Mesendoderm (in vitro differentiated cells): ENCODE results near the gene SHD.

ENCODE experiments used
- DNase-seq: peaks from one replicate; pipeline ENCODE4 v3.0.0; 2013
- H2AK5ac ChIP-seq: 2 replicates; pipeline ENCODE4 v1.6.1; 2013; ENCODE audit warnings: low read length, inconsistent platforms
- H2BK120ac ChIP-seq: 2 replicates; pipeline ENCODE4 v1.6.1; 2013; ENCODE audit warnings: low read depth, mild to moderate bottlenecking, low read length, moderate library complexity, mixed read lengths
- H2BK15ac ChIP-seq: replicated peaks from 2 replicates; pipeline ENCODE4 v1.6.1; 2013; ENCODE audit warnings: low read depth, mild to moderate bottlenecking, moderate library complexity
- H2BK5ac ChIP-seq: 2 replicates; pipeline ENCODE4 v1.6.1; 2013; ENCODE audit warnings: low read length, inconsistent platforms
- H3K18ac ChIP-seq: 2 replicates; pipeline ENCODE4 v1.6.1; 2013; ENCODE audit warnings: mild to moderate bottlenecking, low read length, mixed read lengths
- H3K23ac ChIP-seq: one replicate; pipeline ENCODE4 v1.6.1; 2013; ENCODE audit warnings: low read length
- H3K27ac ChIP-seq: 2 replicates; pipeline ENCODE4 v1.5.1; 2013; ENCODE audit warnings: low read depth, mild to moderate bottlenecking, inconsistent platforms, low read length, moderate library complexity
- H3K27me3 ChIP-seq: 2 replicates; pipeline ENCODE4 v1.6.1; 2013; ENCODE audit warnings: low read length, control low read depth, mild to moderate bottlenecking, inconsistent platforms; ENCODE audit not compliant: insufficient read depth, poor library complexity
- H3K36me3 ChIP-seq: 2 replicates; pipeline ENCODE4 v1.6.1; 2013; ENCODE audit warnings: low read length, inconsistent platforms; ENCODE audit not compliant: control insufficient read depth, insufficient read depth
- H3K4ac ChIP-seq: one replicate; pipeline ENCODE4 v1.6.1; 2013; ENCODE audit warnings: low read depth, mild to moderate bottlenecking, low read length, moderate library complexity
- H3K4me1 ChIP-seq: 2 replicates; pipeline ENCODE4 v1.6.1; 2013; ENCODE audit warnings: low read depth, low read length, inconsistent platforms; ENCODE audit not compliant: control insufficient read depth
- H3K4me2 ChIP-seq: 2 replicates; pipeline ENCODE4 v1.6.1; 2013; ENCODE audit warnings: low read length
- H3K4me3 ChIP-seq: 2 replicates; pipeline ENCODE4 v1.5.1; 2013; ENCODE audit warnings: mild to moderate bottlenecking, low read length
- H3K56ac ChIP-seq: one replicate; pipeline ENCODE4 v1.6.1; 2013; ENCODE audit warnings: low read length
- H3K79me1 ChIP-seq: 2 replicates; pipeline ENCODE4 v1.6.1; 2013; ENCODE audit warnings: low read length, inconsistent platforms
- H3K79me2 ChIP-seq: 2 replicates; pipeline ENCODE4 v1.6.1; 2013; ENCODE audit warnings: mild to moderate bottlenecking, low read length; ENCODE audit not compliant: control insufficient read depth, insufficient read depth
- H3K9ac ChIP-seq: 2 replicates; pipeline ENCODE4 v1.6.1; 2013; ENCODE audit warnings: low read length, inconsistent platforms
- H4K5ac ChIP-seq: one replicate; pipeline ENCODE4 v1.6.1; 2013; ENCODE audit warnings: low read length
- H4K8ac ChIP-seq: one replicate; pipeline ENCODE4 v1.6.1; 2013; ENCODE audit warnings: low read depth, mild to moderate bottlenecking, control low read depth, low read length, moderate library complexity
- WGBS: extraction: QIAGEN DNeasy Blood & Tissue Kit; methylation state at CpG from one replicate; pipeline ENCODE4 v1.1.7; 2013; ENCODE audit warnings: low lambda C conversion rate, missing lambda C conversion rate; ENCODE audit not compliant: insufficient coverage; ENCODE audit errors: extremely low coverage; 5-methylcytosine and 5-hydroxymethylcytosine counted together

SHD gene

GRCh38 chr19:4258181-4258580 lies 20.9 kb upstream of the SHD start:
- Histone ChIP-seq H3K27me3 (no peaks in the 10 kb centered on the region), H3K79me1 (no peaks in the 10 kb centered on the region), H2BK5ac (no peak overlapping the region), H4K5ac (no peak overlapping the region), H3K18ac (no peak overlapping the region), H2AK5ac (no peak overlapping the region), H2BK15ac (no peak overlapping the region), H3K79me2 (no peaks in the 10 kb centered on the region), H3K23ac (no peak overlapping the region), H3K9ac (no peak overlapping the region), H3K27ac (no peak overlapping the region), H4K8ac (no peak overlapping the region), H3K4me3 (no peak overlapping the region), H2BK120ac (no peak overlapping the region), H3K56ac (no peak overlapping the region), H3K4ac (no peak overlapping the region), H3K4me2 (no peak overlapping the region), H3K36me3 (peaks cover 9% of the 10 kb centered on the region), H3K4me1 (no peaks in the 10 kb centered on the region)
- WGBS, result no CpG with 5 or more reads among the region's 28 CpGs
- DNase-seq, result no peak

GRCh38 chr19:4260613-4261191 lies 18.4 kb upstream of the SHD start:
- Histone ChIP-seq H3K23ac (no peak overlapping the region), H2BK5ac (no peak overlapping the region), H3K4me3 (no peak overlapping the region), H3K4ac (no peak overlapping the region), H3K4me2 (no peak overlapping the region), H2AK5ac (no peak overlapping the region), H3K56ac (no peak overlapping the region), H3K18ac (no peak overlapping the region), H2BK15ac (no peak overlapping the region), H3K27me3 (no peaks in the 10 kb centered on the region), H3K36me3 (peaks cover 6% of the 10 kb centered on the region), H2BK120ac (no peak overlapping the region), H4K8ac (no peak overlapping the region), H3K79me1 (no peaks in the 10 kb centered on the region), H3K27ac (no peak overlapping the region), H4K5ac (no peak overlapping the region), H3K4me1 (no peaks in the 10 kb centered on the region), H3K9ac (no peak overlapping the region), H3K79me2 (no peaks in the 10 kb centered on the region)
- no peak for DNase-seq
- WGBS, result no CpG with 5 or more reads among the region's 11 CpGs

- Histone ChIP-seq H3K79me2 (no peaks in the 10 kb centered on the region), H2AK5ac (no peak overlapping the region), H3K18ac (no peak overlapping the region), H3K9ac (no peak overlapping the region), H2BK15ac (no peak overlapping the region), H3K27me3 (no peaks in the 10 kb centered on the region), H4K8ac (no peak overlapping the region), H3K79me1 (no peaks in the 10 kb centered on the region), H3K4me2 (no peak overlapping the region), H3K36me3 (no peaks in the 10 kb centered on the region), H3K27ac (no peak overlapping the region), H3K4ac (no peak overlapping the region), H2BK120ac (no peak overlapping the region), H2BK5ac (no peak overlapping the region), H3K4me3 (no peak overlapping the region), H3K23ac (no peak overlapping the region), H3K56ac (no peak overlapping the region), H3K4me1 (no peaks in the 10 kb centered on the region), H4K5ac (no peak overlapping the region)
- no CpG with 5 or more reads among the region's 4 CpGs for WGBS
- DNase-seq, result no peak
These were observed 14.3 kb upstream of the SHD start for GRCh38 chr19:4264812-4265211.

GRCh38 chr19:4266253-4267000 lies 12.6 kb upstream of the SHD start:
- H3K23ac ChIP-seq, result no peak overlapping the region
- H3K18ac ChIP-seq, result no peak overlapping the region
- WGBS, result no CpG with 5 or more reads among the region's 18 CpGs
- no peak overlapping the region for H2BK15ac ChIP-seq
- no peaks in the 10 kb centered on the region for H3K36me3 ChIP-seq
- H2BK120ac ChIP-seq, result no peak overlapping the region
- no peak overlapping the region for H4K8ac ChIP-seq
- H4K5ac ChIP-seq, result no peak overlapping the region
- no peaks in the 10 kb centered on the region for H3K4me1 ChIP-seq
- no peak overlapping the region for H3K56ac ChIP-seq
- H3K9ac ChIP-seq, result no peak overlapping the region
- no peaks in the 10 kb centered on the region for H3K27me3 ChIP-seq
- H2AK5ac ChIP-seq, result no peak overlapping the region
- no peak overlapping the region for H3K27ac ChIP-seq
- no peaks in the 10 kb centered on the region for H3K79me1 ChIP-seq
- H3K79me2 ChIP-seq, result no peaks in the 10 kb centered on the region
- H2BK5ac ChIP-seq, result no peak overlapping the region
- H3K4me2 ChIP-seq, result no peak overlapping the region
- no peak overlapping the region for H3K4ac ChIP-seq
- DNase-seq, result no peak
- H3K4me3 ChIP-seq, result no peak overlapping the region

GRCh38 chr19:4267101-4267900 lies 11.8 kb upstream of the SHD start:
- no peak overlapping the region for H3K9ac ChIP-seq

More at GRCh38 chr19:4267101-4267900, 11.8 kb upstream of the SHD start:
- Histone ChIP-seq H2BK15ac (no peak overlapping the region), H2BK5ac (no peak overlapping the region), H3K4me3 (no peak overlapping the region), H2BK120ac (no peak overlapping the region), H3K23ac (no peak overlapping the region), H3K27me3 (no peaks in the 10 kb centered on the region), H3K4me1 (no peaks in the 10 kb centered on the region), H3K56ac (no peak overlapping the region), H3K4ac (no peak overlapping the region), H3K4me2 (no peak overlapping the region), H2AK5ac (no peak overlapping the region), H3K27ac (no peak overlapping the region), H3K79me1 (no peaks in the 10 kb centered on the region), H4K5ac (no peak overlapping the region), H3K36me3 (no peaks in the 10 kb centered on the region), H3K79me2 (no peaks in the 10 kb centered on the region), H4K8ac (no peak overlapping the region), H3K18ac (no peak overlapping the region)
- peak; percentile 92 for DNase-seq
- no CpG with 5 or more reads among the region's 21 CpGs for WGBS
